IPS DF 19.7 (cell line): ENCODE results near the gene GRAP2.
"Not testable (repeated sequence)": the region's sequence is repeated elsewhere in the genome, so short reads cannot be mapped to it uniquely, and the experiment has no call there.

Experiments
- DNase-seq: peaks from one replicate; pipeline ENCODE4 v3.0.0-alpha.2; 2013; ENCODE audit warnings: low read depth, low spot score

GRAP2 gene

GRCh38 chr22:39992894-39993293, 92.0 kb downstream of the GRAP2 start:
- DNase-seq = not testable (repeated sequence)

- DNase-seq = no peak
Observed at GRCh38 chr22:39994041-39994565, 93.2 kb downstream of the GRAP2 start.

GRCh38 chr22:39994566-39995392, 93.9 kb downstream of the GRAP2 start, which contains the start of gene FAM83F:
Gene FAM83F, plus strand, starts transcription at chr22:39994954. Its CDS starts 89 bp downstream, at chr22:39995043.
- DNase-seq = no peak

DNA sequence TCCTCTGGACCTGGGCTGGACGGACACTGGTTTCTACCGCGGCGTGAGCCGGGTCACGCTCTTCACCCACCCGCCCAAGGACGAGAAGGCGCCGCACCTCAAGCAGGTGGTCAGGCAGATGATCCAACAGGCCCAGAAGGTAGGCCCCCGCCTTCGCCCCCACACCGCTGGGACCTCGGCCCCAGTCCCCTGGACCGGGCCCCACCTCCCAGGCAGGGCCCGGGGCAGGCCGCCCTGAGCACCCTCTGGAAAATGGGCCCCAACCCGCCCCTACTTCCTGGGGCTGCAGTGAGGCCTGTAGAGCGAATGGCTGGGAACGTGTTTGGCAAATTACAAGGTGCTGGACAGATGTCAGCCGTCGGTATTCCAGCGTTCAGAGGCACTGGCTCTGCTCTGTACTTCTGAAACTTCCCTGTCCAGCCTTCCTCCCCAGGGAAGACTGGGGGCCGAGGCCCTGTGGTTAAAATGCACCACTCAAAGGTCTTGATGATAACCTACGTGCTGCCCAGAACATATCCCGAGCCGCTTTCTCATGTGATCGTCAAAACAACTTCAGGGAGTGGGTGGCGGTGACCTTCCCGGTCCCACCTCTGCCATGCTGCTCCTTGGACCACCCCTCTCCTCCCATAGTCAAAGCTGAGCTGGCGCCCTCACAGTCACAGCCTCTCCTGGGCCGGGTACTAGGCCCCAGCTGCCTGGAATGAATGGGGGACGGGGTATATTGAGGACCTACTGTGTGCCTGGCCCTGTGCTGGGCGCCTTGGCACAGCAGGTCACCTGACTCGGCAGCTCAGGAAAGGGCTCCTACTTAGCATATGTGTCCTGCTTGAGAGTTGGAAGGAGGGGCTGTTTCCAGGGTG, 94.7 kb downstream of the GRAP2 start:
- no peak for DNase-seq

- DNase-seq = no peak
Observed at GRCh38 chr22:39996732-39997131, 95.8 kb downstream of the GRAP2 start.

GRCh38 chr22:39997421-39997820, 96.5 kb downstream of the GRAP2 start:
- DNase-seq = no peak

DNA sequence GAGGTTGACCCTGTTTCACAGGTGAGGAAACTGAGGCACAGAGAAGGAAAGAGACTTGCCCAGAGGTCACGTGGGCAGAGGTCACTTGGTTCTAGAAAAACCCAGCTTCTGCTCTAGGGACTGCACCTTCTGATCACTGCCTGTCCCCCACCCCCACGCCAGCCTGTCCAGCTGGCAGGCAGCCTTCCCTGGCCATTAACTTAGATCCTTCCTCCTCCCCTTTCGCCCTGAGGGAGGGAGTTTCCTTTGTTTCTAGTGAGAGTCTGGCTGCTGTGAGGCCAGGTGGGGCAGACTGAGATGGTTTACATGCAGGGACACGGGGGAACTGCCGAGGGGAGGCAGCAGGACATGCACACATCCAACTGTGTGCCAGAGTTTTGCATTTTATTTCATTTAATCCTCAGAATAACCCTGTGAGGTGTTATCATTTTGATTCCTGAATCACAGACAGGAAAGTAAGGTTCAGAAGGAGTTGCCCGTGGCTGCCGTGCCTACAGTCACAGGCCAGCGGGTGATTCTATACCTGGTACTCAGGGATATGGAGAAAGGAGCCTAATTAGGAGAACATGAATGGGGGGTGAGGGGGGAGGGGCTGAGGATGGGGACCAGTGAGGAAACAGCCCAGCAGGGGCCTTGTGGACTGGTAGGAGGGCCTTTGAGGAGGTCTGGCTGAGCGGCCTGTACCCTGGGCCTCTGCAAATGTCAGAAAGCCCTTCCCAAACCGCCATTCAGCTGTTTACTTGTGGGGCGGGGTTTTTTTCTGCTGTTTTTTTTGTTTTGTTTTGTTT, 97.2 kb downstream of the GRAP2 start:
- DNase-seq = peak; percentile 57

DNA sequence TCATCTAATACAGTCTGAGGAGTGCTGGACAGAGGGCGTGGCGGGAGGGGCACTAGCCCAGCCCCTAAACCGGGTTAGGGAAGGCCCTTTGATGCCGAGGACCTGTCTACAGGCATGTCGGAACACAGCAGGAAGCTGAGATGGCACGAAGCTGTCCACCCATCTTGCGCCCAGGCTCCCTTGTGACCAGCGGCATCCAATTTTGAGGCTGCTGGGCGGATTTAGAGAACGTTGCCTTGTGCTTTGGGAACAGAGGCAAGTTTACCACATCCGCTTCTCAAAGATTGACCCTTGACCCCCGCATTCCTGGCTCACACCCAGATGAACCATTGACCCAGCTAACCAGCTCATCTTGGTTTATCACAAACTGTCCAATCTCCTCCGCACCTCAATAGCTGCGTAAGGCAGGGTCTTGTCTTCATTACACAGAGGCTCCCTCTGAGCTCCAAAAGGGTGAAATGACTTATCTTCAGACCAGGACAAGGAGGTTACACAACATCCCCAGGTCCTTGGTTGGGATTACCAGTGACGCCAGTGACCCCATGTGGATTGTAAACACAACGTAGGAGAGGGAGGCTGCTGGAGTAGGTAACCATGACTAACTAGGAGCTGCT, 98.4 kb downstream of the GRAP2 start:
- DNase-seq = no peak

- no peak for DNase-seq
Observed at GRCh38 chr22:40000171-40000570, 99.3 kb downstream of the GRAP2 start.

- no peak for DNase-seq
Observed at GRCh38 chr22:40001106-40001505, 100.2 kb downstream of the GRAP2 start.

DNA sequence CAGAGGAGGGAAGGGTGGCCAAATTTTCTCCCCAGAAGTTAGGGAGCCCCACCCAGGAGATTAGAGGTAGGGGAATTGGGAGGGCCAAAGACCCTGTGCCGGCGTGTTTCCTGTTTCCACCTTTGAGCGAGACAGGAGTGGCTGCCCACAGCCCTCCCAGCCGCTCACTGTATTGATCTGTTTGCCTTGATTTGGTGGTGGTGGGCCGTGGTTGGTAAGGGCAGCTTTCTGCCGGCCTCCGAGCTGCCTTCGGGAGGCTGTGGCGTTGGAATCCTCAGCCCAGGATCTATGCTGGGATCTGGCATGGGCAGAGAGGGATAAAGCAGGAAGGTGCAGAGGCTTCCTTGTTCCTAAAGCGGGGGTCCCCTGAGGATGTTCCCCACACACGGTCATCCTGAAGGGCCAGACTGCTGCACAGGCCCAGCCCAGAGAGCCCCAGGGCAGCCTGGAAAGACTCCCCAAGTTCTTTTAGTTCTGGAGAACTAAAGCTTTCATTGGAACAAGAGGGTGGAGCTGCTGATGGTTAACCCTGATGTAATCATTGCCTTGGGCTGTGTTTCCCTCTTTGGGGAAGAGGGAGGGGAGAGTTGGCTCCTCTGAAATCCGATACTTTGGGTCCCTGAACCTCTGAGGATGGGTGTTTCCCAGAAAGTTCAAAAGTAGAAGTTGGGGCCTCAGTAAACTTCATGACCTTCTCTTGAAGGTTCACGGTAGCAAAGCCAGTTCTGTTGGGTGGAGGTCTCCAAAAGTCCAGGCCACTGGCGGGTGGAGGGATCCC, 101.1 kb downstream of the GRAP2 start:
- no peak for DNase-seq

DNA sequence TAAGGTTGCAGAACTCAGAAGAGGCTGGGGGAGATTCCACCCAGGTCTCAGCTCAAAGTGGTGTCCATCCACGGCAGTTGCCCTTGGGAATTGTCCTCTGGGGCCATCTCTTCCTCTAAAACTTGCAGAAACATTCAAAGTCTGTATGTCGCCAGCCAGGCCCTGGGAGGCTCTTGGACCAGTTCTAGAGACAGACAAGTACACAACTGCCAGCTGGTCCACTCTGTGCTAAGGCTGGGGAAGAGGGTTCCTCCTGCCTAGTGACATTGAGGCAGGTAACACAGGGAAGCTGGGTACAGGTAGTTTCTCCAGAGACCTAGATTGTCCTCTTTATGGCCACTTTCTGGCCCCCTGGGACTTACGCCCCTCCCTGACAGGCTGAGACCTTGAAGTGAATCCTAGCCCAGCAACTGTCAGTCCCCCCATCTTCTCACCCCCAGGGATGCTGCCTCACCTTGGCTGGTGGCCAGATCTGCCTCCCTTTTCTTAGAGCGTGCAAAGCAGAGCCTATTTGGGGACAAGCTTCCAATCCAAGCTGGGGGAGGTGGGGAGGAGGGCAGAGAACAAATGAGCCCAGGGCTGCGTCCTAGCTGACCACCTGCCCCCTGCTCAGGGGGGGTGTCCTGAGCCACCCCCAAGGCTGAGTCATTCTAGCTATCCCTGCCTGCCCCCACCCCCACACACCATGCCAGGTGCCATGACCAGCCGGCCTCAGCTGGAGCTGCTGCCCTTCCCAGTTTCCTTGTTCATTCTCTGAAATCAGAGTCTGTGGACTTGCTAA, 102.2 kb downstream of the GRAP2 start:
- no peak for DNase-seq

GRCh38 chr22:40004836-40005235, 104.0 kb downstream of the GRAP2 start:
- no peak for DNase-seq

GRCh38 chr22:40006641-40007040, 105.8 kb downstream of the GRAP2 start:
- DNase-seq = no peak

GRCh38 chr22:40007853-40008710, 107.2 kb downstream of the GRAP2 start:
- no peak for DNase-seq

DNA sequence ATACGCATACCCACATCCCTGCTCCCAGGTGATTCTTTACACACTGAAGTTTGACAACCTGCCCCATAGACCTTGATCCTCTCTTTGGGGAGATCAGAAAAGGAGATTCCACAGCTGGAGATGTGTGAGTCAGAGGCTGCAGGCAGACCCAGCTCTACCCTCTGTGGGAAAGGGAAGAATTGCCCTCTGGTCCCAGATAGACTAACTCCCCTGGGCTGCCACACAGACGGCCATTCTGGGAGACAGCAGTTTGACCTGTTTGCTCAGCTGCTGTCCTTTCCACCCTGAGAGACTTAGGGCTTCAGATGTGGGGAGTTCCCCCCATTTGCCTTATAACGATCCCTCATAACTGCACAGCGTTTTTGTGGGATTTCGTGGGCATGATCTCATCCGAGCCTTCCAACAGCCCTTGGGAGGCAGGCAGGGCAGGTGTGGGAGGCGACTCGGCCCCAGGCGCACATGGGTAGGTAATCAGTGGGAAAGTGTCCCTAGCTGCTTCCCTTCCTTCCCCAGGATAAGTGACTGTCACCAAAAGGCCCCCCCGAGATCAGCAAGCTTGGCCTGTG, 107.9 kb downstream of the GRAP2 start:
- no peak for DNase-seq

DNA sequence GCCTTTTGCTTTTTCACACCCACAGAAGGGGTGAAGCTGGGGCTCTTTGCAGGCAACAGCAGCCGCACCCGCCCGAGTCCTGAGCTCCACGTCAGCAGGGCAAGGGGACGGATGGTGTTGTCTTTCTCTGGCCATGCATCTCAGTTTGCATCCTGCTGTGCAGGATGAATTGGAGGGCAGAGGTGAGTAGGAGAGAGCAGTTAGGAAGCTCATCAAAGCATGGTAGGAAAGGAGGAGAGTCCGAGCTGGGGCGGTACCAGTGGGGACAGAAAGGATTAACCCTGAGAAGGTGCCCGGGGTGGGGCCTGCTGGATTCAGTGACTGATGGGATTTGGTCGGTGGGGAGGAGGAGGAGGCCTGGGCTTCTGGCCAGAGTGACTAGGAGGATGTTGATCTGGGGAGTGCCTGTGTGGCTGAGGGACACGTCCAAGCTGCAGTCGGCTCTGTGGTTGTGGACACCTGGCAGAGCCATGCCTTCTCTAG, 108.4 kb downstream of the GRAP2 start:
- DNase-seq = peak; percentile 56
